Glutamatergic neuron (in vitro differentiated cells): Measurements from ENCODE around the gene TLR5. TPM values are rescaled to one million over a fixed set of nuclear protein-coding genes. Genes with fewer than 3 reads are reported as not detected.

ENCODE experiments used
- DNase-seq: peaks from one replicate; pipeline ENCODE4 v3.0.0; 2022
- H3K27ac Mint-ChIP-seq: one replicate; pipeline ENCODE4 v1.8.0; 2020; ENCODE audit warnings: mild to moderate bottlenecking, mixed read lengths, inconsistent platforms; ENCODE audit not compliant: unreplicated experiment
- H3K27me3 Mint-ChIP-seq: one replicate; pipeline ENCODE4 v1.8.0; 2020; ENCODE audit warnings: mild to moderate bottlenecking, moderate library complexity, mixed read lengths, inconsistent platforms; ENCODE audit not compliant: unreplicated experiment
- H3K36me3 Mint-ChIP-seq: one replicate; pipeline ENCODE4 v1.8.0; 2020; ENCODE audit warnings: mild to moderate bottlenecking, mixed read lengths, inconsistent platforms; ENCODE audit not compliant: unreplicated experiment
- H3K4me1 Mint-ChIP-seq: one replicate; pipeline ENCODE4 v1.8.0; 2020; ENCODE audit warnings: mild to moderate bottlenecking, low read depth, mixed read lengths, inconsistent platforms; ENCODE audit not compliant: unreplicated experiment
- H3K4me3 Mint-ChIP-seq: one replicate; pipeline ENCODE4 v1.8.0; 2020; ENCODE audit warnings: mild to moderate bottlenecking, mixed read lengths, inconsistent platforms; ENCODE audit not compliant: unreplicated experiment
- H3K9me3 Mint-ChIP-seq: one replicate; pipeline ENCODE4 v1.8.0; 2020; ENCODE audit warnings: mild to moderate bottlenecking, moderate library complexity, mixed read lengths, inconsistent platforms; ENCODE audit not compliant: unreplicated experiment
- total RNA-seq: library from RNA; stranded (reverse); fragmentation: NEBNext Ultra II Directional; extraction: Animal tissue kit (Norgen Biotek cat#: 25700); gene quantifications from one replicate; pipeline ENCODE4 v1.2.1, GENCODE V29; 2021; ENCODE audit not compliant: unreplicated experiment
- TF ChIP-seq, protein P1 (sequence below): fragments of 200-600 bp; sonication (generic); IDR thresholded peaks from one replicate; pipeline ENCODE4 v1.5.0; 2021; ENCODE audit not compliant: partially characterized antibody, unreplicated experiment

TLR5 gene
- total RNA-seq, 1 donor from 2014 or later = not detected

DNA sequence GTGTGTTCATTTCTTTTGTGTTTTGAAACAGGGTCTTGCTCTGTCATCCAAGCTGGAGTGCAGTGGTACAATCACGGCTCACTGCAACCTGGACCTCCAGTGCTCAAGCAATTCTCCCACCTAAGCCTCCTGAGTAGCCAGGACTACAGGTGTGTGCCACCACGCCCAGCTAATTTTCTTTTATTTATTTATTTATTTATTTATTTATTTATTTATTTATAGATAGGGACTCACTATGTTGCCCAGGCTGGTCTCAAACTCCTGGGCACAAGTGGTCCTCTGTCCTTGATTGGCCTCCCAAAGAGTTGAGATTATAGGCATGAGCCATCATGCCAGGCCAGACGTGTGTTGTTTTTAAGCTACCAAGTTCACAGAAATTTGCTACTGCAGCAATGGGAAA lies 43.8 kb upstream of the TLR5 start:
- Mint-ChIP-seq H3K27me3 (no peaks in the 10 kb centered on the region), H3K27ac (no peak overlapping the region), H3K9me3 (no peaks in the 10 kb centered on the region), H3K4me1 (no peaks in the 10 kb centered on the region), H3K4me3 (no peak overlapping the region), H3K36me3 (no peaks in the 10 kb centered on the region)
- DNase-seq = no peak
- TF ChIP-seq, protein P1, sequence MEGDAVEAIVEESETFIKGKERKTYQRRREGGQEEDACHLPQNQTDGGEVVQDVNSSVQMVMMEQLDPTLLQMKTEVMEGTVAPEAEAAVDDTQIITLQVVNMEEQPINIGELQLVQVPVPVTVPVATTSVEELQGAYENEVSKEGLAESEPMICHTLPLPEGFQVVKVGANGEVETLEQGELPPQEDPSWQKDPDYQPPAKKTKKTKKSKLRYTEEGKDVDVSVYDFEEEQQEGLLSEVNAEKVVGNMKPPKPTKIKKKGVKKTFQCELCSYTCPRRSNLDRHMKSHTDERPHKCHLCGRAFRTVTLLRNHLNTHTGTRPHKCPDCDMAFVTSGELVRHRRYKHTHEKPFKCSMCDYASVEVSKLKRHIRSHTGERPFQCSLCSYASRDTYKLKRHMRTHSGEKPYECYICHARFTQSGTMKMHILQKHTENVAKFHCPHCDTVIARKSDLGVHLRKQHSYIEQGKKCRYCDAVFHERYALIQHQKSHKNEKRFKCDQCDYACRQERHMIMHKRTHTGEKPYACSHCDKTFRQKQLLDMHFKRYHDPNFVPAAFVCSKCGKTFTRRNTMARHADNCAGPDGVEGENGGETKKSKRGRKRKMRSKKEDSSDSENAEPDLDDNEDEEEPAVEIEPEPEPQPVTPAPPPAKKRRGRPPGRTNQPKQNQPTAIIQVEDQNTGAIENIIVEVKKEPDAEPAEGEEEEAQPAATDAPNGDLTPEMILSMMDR = no peak

DNA sequence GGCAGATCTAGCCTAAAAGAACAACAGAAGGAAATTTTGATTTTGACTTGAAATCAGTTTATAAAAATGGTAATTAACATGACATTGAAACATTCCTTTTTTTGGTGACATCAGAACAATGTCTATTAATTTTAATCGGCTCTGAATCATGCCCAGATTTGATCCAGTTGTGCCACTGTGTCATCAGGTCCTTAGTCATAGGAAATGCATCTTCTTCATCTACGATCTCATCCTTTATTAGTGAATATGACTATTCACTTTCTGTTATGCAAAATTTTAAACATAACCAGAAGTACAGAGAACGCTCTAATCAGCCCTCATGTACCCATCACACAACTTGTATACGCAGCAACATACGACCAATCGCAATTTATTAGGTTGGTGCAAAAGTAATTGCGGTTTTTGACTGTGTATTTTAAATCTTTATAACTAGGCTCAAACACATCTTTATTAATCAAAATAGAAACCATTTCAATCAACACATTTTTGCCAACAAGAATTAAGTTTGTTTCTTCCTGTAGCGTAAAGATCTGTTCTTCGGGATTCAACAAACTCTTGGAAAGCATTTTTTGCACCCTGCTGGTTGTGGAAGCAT lies 40.3 kb upstream of the TLR5 start:
- TF ChIP-seq, protein P1 = no peak
- Mint-ChIP-seq H3K36me3 (no peaks in the 10 kb centered on the region), H3K4me1 (no peaks in the 10 kb centered on the region), H3K27me3 (no peaks in the 10 kb centered on the region), H3K4me3 (no peak overlapping the region), H3K27ac (no peak overlapping the region), H3K9me3 (no peaks in the 10 kb centered on the region)
- DNase-seq = no peak

DNA sequence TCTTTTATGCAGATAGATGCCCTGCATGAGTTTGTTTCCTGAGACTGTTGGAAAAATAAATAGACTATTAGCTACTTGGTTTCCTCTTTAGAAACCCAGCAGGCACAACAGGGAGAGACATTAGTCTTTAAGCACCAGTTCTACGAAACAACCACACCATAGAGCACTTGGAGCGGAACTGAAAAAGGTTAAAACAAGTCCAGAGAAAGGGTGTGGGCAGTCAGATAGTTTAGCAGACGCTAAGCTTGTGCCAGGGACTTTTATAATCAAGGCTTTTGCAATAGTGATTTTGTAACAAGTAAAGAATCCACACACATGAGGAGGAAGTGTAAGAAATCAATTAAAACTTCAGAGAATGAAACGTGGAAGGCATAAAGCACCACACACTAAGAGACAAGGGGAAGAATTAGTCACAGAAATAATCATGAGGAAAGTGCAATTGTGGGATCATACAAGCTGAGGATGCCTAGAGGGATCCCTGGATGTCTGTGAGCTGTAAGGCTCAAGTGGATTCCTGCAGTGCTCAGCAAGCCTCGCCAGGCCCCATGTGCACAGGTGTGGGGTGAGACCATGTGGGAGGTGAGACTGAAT lies 37.8 kb upstream of the TLR5 start:
- H3K27ac Mint-ChIP-seq = no peak overlapping the region
- DNase-seq = no peak
- no peaks in the 10 kb centered on the region for H3K36me3 Mint-ChIP-seq
- H3K9me3 Mint-ChIP-seq = no peaks in the 10 kb centered on the region
- H3K4me1 Mint-ChIP-seq = no peaks in the 10 kb centered on the region
- TF ChIP-seq, protein P1 = no peak
- no peaks in the 10 kb centered on the region for H3K27me3 Mint-ChIP-seq
- H3K4me3 Mint-ChIP-seq = no peak overlapping the region

DNA sequence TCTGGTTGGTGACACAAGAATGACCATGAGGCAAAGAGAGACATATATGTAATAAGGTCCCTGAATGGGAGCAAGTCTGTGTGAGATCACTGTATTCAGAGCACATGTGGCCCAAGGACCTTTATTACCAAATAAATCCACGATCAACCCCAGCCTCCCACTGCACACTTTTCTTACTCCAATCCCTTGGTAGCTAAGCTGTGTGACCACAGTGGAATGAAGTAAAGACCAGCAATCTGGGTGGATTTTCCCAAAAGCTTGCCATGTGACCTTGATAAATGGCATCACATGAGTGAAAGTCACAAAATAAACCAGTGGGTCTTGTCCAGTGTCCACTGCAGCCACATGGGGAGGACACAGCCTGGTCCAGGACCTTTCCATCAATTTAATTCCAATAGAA lies 36.7 kb upstream of the TLR5 start:
- TF ChIP-seq, protein P1 = no peak
- no peaks in the 10 kb centered on the region for H3K9me3 Mint-ChIP-seq
- H3K27me3 Mint-ChIP-seq = no peaks in the 10 kb centered on the region
- H3K27ac Mint-ChIP-seq = no peak overlapping the region
- no peak for DNase-seq
- no peaks in the 10 kb centered on the region for H3K36me3 Mint-ChIP-seq
- no peaks in the 10 kb centered on the region for H3K4me1 Mint-ChIP-seq
- no peak overlapping the region for H3K4me3 Mint-ChIP-seq

DNA sequence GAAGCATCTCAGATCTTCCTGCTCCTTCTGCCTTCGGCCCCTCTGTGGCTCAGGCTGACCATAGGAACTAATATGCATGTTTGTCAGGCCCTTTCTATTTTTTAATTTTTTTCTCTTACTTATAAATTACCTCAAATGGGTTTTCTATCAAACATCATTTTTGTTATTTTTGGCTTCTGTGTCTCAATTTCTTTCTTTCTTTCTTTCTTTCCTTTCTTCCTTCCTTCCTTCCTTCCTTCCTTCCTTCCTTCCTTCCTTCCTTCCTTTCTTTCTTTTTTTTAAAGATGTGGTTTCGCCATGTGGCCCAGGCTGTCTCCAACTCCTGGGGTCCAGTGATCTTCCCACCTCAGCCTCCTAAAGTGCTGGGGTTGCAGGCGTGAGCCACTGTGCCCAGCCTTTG lies 36.2 kb upstream of the TLR5 start:
- H3K27me3 Mint-ChIP-seq = no peaks in the 10 kb centered on the region
- TF ChIP-seq, protein P1 = no peak
- H3K27ac Mint-ChIP-seq = no peak overlapping the region
- H3K4me3 Mint-ChIP-seq = no peak overlapping the region
- H3K36me3 Mint-ChIP-seq = no peaks in the 10 kb centered on the region
- H3K4me1 Mint-ChIP-seq = no peaks in the 10 kb centered on the region
- H3K9me3 Mint-ChIP-seq = no peaks in the 10 kb centered on the region
- no peak for DNase-seq
